BJ (cell line): Measurements from ENCODE around the gene ATP5F1C. TPM values are rescaled to one million over a fixed set of nuclear protein-coding genes. Genes with fewer than 3 reads are reported as not detected.

Experiments
- CTCF ChIA-PET: fragments of 350-600 bp; formaldehyde crosslinking; extraction: SDS; loops from one replicate; lab custom pipeline; 2021; ENCODE audit warnings: antibody characterized with exemption, inconsistent platforms; lab: Yijun Ruan, JAX
- POLR2A ChIA-PET: fragments of 300-600 bp; sonication (Branson Sonifier 250); formaldehyde crosslinking; extraction: SDS; loops from one replicate; lab custom pipeline; 2021; ENCODE audit warnings: antibody characterized with exemption; lab: Charles Lee
- DNase-seq: peaks from one replicate; pipeline ENCODE4 v3.0.0-alpha.2; 2011; ENCODE audit warnings: low read depth
- H3K27me3 ChIP-seq: 2 replicates; pipeline ENCODE4 v1.6.0; 2011; ENCODE audit warnings: low read length; ENCODE audit not compliant: control insufficient read depth, insufficient read depth
- H3K36me3 ChIP-seq: 2 replicates; pipeline ENCODE4 v1.5.1; 2011; ENCODE audit warnings: low read length; ENCODE audit not compliant: control insufficient read depth, insufficient read depth
- H3K4me3 ChIP-seq: 2 replicates; pipeline ENCODE4 v1.5.1; 2011; ENCODE audit warnings: low read depth, mild to moderate bottlenecking, control low read depth, low read length
- CTCF ChIP-seq: IDR thresholded peaks from 2 replicates; pipeline ENCODE4 v1.5.1; 2011; ENCODE audit warnings: low read depth, mild to moderate bottlenecking, control low read depth, inconsistent platforms, low read length, moderate library complexity; ENCODE audit not compliant: insufficient read depth
- polyA plus RNA-seq: library from polyadenylated mRNA; depleted of rRNA; stranded (reverse); fragments of >200 nt; gene quantifications from 2 replicates; pipeline ENCODE4 v1.2.3, GENCODE V29; 2011

Gene ATP5F1C
- polyA plus RNA-seq, 1 experiment = 217 TPM

- POLR2A ChIA-PET = no interaction called here
- Histone ChIP-seq H3K27me3 (no peaks in the 10 kb centered on the region), H3K4me3 (no peak overlapping the region), H3K36me3 (no peaks in the 10 kb centered on the region)
- TF ChIP-seq CTCF = no peak
- CTCF ChIA-PET = no interaction called here
- DNase-seq = no peak
Measured at GRCh38 chr10:7824251-7824650, 36.3 kb downstream of the ATP5F1C start.

GRCh38 chr10:7826971-7827370, 39.0 kb downstream of the ATP5F1C start:
- TF ChIP-seq CTCF = peak; percentile 35; the same call in 1 of the 2 replicates
- CTCF ChIA-PET = interaction anchor here (0.7 to 1.4 kb wide), 2 partner anchors 14 to 183 kb away, joined by 3 read pairs; no protein-coding TSS in a partner anchor
- POLR2A ChIA-PET = no interaction called here
- Histone ChIP-seq H3K4me3 (no peak overlapping the region), H3K36me3 (no peaks in the 10 kb centered on the region), H3K27me3 (no peaks in the 10 kb centered on the region)
- no peak for DNase-seq

DNA sequence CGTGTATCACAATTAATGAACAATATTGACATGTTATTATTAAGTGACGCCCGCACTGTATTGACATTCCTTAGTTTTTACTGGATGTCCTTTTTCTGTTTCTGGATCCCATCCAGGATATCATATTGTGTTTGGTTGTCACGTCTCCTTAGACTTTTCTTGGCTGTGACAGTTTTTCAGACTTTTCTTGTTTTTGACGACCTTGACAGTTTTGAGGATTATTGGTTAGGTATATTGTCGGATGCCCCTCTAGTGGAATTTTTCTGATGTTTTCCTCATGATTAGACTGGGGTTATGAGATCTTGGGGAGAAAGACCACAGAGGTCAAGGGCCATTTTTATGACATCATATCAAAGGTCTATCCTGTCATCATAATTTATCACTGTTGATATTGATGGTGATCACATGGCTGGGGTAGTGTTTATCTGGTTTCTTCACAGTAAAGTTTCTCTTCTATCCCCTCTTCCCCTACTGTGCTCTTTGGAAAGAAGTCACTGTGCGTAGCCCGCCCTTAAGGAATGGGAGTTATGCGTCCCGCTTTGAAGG, 41.4 kb downstream of the ATP5F1C start:
- Histone ChIP-seq H3K36me3 (no peaks in the 10 kb centered on the region), H3K27me3 (no peaks in the 10 kb centered on the region), H3K4me3 (no peak overlapping the region)
- ChIA-PET POLR2A (no interaction called here), CTCF (no interaction called here)
- no peak for DNase-seq
- TF ChIP-seq CTCF = no peak

GRCh38 chr10:7832060-7832459, 44.1 kb downstream of the ATP5F1C start:
- ChIA-PET POLR2A (no interaction called here), CTCF (interaction anchor here (1.2 kb wide), 1 partner anchor 13 kb away, joined by 3 read pairs; no protein-coding TSS in a partner anchor)
- Histone ChIP-seq H3K36me3 (no peaks in the 10 kb centered on the region), H3K27me3 (no peaks in the 10 kb centered on the region), H3K4me3 (no peak overlapping the region)
- no peak for DNase-seq
- no peak for TF ChIP-seq CTCF

DNA sequence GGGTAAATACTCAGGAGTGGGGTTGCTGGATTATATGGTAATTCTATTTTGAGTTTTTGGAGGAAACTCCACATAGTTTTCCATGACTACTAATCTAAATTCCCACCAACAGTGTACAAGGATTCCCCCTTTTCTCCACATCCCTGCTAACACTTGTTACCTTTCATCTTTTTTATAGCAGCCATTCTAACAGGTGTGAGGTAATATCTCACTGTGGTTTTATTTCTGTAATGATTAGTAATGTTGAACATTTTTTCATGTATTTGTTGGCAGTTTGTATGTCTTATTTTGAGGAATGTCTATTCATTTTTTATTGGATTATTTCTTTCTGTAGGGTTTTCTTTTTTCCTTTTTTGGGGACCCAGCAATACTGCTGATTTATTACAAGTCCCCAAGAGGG, 45.2 kb downstream of the ATP5F1C start:
- H3K36me3 ChIP-seq = no peaks in the 10 kb centered on the region
- no peak for TF ChIP-seq CTCF
- no peak overlapping the region for H3K4me3 ChIP-seq
- ChIA-PET POLR2A (no interaction called here), CTCF (no interaction called here)
- H3K27me3 ChIP-seq = no peaks in the 10 kb centered on the region
- no peak for DNase-seq
